ENCODE data around the gene ROR1.

ROR1 gene

GRCh38 chr1:63936801-63937200, 163.0 kb downstream of the ROR1 start:
- H3K4me3 ChIP-seq (ENCODE audit: low read depth in 1 of 2, low read length in 2 of 2), result no peak overlapping the region
- H3K4me1 ChIP-seq (ENCODE audit: insufficient read depth, low read length), result no peaks in the 10 kb centered on the region
- ATAC-seq (ENCODE audit: insufficient read depth, low read depth) (no peak), DNase-seq (no peak)
- no peak overlapping the region for H3K9ac ChIP-seq (ENCODE audit: low read depth, low read length)
- H3K27me3 ChIP-seq (ENCODE audit: insufficient read depth, low read length, poor library complexity), result peaks cover 10% of the 10 kb centered on the region
- no peaks in the 10 kb centered on the region for H3K36me3 ChIP-seq (ENCODE audit: insufficient read depth, low read length)
- H2AFZ ChIP-seq (ENCODE audit: low read depth, low read length), result no peak overlapping the region
- TF ChIP-seq EZH2 (IDR thresholded peaks at IDR 0.05; ENCODE audit: borderline replicate concordance, low read depth, low read length, severe bottlenecking) (no peak), CTCF (IDR thresholded peaks at IDR 0.05; ENCODE audit: borderline replicate concordance, extremely low read depth, low read length, poor library complexity, severe bottlenecking) (no peak)
- no peaks in the 10 kb centered on the region for H3K9me3 ChIP-seq (ENCODE audit: insufficient read depth, low read length, severe bottlenecking)
- no peak overlapping the region for H3K27ac ChIP-seq (ENCODE audit: low read length)
- H3K79me2 ChIP-seq (ENCODE audit: insufficient read depth, low read length), result no peaks in the 10 kb centered on the region
- H3K4me2 ChIP-seq (ENCODE audit: insufficient read depth, low read length), result no peak overlapping the region
- H4K20me1 ChIP-seq (ENCODE audit: insufficient read depth, low read length), result no peaks in the 10 kb centered on the region

GRCh38 chr1:63937461-63938022, 163.7 kb downstream of the ROR1 start:
- Histone ChIP-seq H2AFZ (ENCODE audit: low read depth, low read length) (no peak overlapping the region), H3K27me3 (ENCODE audit: insufficient read depth, low read length, poor library complexity) (peaks cover 10% of the 10 kb centered on the region), H4K20me1 (ENCODE audit: insufficient read depth, low read length) (no peaks in the 10 kb centered on the region), H3K27ac (ENCODE audit: low read length) (no peak overlapping the region), H3K36me3 (ENCODE audit: insufficient read depth, low read length) (no peaks in the 10 kb centered on the region), H3K9ac (ENCODE audit: low read depth, low read length) (no peak overlapping the region), H3K4me3 (ENCODE audit: low read depth in 1 of 2, low read length in 2 of 2) (no peak overlapping the region), H3K9me3 (ENCODE audit: insufficient read depth, low read length, severe bottlenecking) (no peaks in the 10 kb centered on the region), H3K79me2 (ENCODE audit: insufficient read depth, low read length) (no peaks in the 10 kb centered on the region), H3K4me2 (ENCODE audit: insufficient read depth, low read length) (no peak overlapping the region), H3K4me1 (ENCODE audit: insufficient read depth, low read length) (no peaks in the 10 kb centered on the region)
- ATAC-seq (ENCODE audit: insufficient read depth, low read depth) (no peak), DNase-seq (no peak)
- TF ChIP-seq CTCF (IDR thresholded peaks at IDR 0.05; ENCODE audit: borderline replicate concordance, extremely low read depth, low read length, poor library complexity, severe bottlenecking) (no peak), EZH2 (IDR thresholded peaks at IDR 0.05; ENCODE audit: borderline replicate concordance, low read depth, low read length, severe bottlenecking) (no peak)

- no peaks in the 10 kb centered on the region for H3K79me2 ChIP-seq (ENCODE audit: insufficient read depth, low read length)
- no peak overlapping the region for H3K9ac ChIP-seq (ENCODE audit: low read depth, low read length)
- no peaks in the 10 kb centered on the region for H3K36me3 ChIP-seq (ENCODE audit: insufficient read depth, low read length)
- DNase-seq (no peak), ATAC-seq (ENCODE audit: insufficient read depth, low read depth) (no peak)
- no peak overlapping the region for H3K4me2 ChIP-seq (ENCODE audit: insufficient read depth, low read length)
- H3K9me3 ChIP-seq (ENCODE audit: insufficient read depth, low read length, severe bottlenecking), result no peaks in the 10 kb centered on the region
- no peaks in the 10 kb centered on the region for H4K20me1 ChIP-seq (ENCODE audit: insufficient read depth, low read length)
- H3K27ac ChIP-seq (ENCODE audit: low read length), result no peak overlapping the region
- no peak overlapping the region for H3K4me3 ChIP-seq (ENCODE audit: low read depth in 1 of 2, low read length in 2 of 2)
- no peaks in the 10 kb centered on the region for H3K4me1 ChIP-seq (ENCODE audit: insufficient read depth, low read length)
- peaks cover 9% of the 10 kb centered on the region for H3K27me3 ChIP-seq (ENCODE audit: insufficient read depth, low read length, poor library complexity)
- TF ChIP-seq CTCF (IDR thresholded peaks at IDR 0.05; ENCODE audit: borderline replicate concordance, extremely low read depth, low read length, poor library complexity, severe bottlenecking) (no peak), EZH2 (IDR thresholded peaks at IDR 0.05; ENCODE audit: borderline replicate concordance, low read depth, low read length, severe bottlenecking) (no peak)
- H2AFZ ChIP-seq (ENCODE audit: low read depth, low read length), result no peak overlapping the region
These were observed 166.6 kb downstream of the ROR1 start for GRCh38 chr1:63940440-63940839.

GRCh38 chr1:63943393-63943792, 169.6 kb downstream of the ROR1 start:
- Histone ChIP-seq H3K4me2 (ENCODE audit: insufficient read depth, low read length) (no peak overlapping the region), H3K4me3 (ENCODE audit: low read depth in 1 of 2, low read length in 2 of 2) (no peak overlapping the region), H3K79me2 (ENCODE audit: insufficient read depth, low read length) (no peaks in the 10 kb centered on the region), H3K4me1 (ENCODE audit: insufficient read depth, low read length) (no peaks in the 10 kb centered on the region), H3K36me3 (ENCODE audit: insufficient read depth, low read length) (no peaks in the 10 kb centered on the region), H3K9ac (ENCODE audit: low read depth, low read length) (no peak overlapping the region), H3K9me3 (ENCODE audit: insufficient read depth, low read length, severe bottlenecking) (no peaks in the 10 kb centered on the region), H3K27ac (ENCODE audit: low read length) (no peak overlapping the region), H4K20me1 (ENCODE audit: insufficient read depth, low read length) (no peaks in the 10 kb centered on the region), H2AFZ (ENCODE audit: low read depth, low read length) (no peak overlapping the region), H3K27me3 (ENCODE audit: insufficient read depth, low read length, poor library complexity) (peaks cover 6% of the 10 kb centered on the region)
- ATAC-seq (ENCODE audit: insufficient read depth, low read depth) (no peak), DNase-seq (no peak)
- TF ChIP-seq CTCF (IDR thresholded peaks at IDR 0.05; ENCODE audit: borderline replicate concordance, extremely low read depth, low read length, poor library complexity, severe bottlenecking) (no peak), EZH2 (IDR thresholded peaks at IDR 0.05; ENCODE audit: borderline replicate concordance, low read depth, low read length, severe bottlenecking) (no peak)
